ENCODE results near the gene RBM3. TPM values are rescaled to one million over a fixed set of nuclear protein-coding genes. Genes with fewer than 3 reads are reported as not detected.

The RBM3 gene
- total and polyA plus RNA-seq, 2 of the 4 experiments (the other 2 are of a cell fraction), result 243 to 386 TPM

- WGBS, 2 experiments (ENCODE audit: extremely low coverage in 2 of 2, insufficient read length in 1 of 2), result 81% methylated on average over 3 of the region's 7 CpGs; no CpG with 5 or more reads in 1 of the 2 experiments
- peaks cover 9% of the 10 kb centered on the region; the same call in 1 of the 2 replicates for H4K20me1 ChIP-seq (ENCODE audit: insufficient read depth, low read length)
- intact Hi-C loops (cut with micrococcal nuclease), result no loop called here
- H3K36me3 ChIP-seq (ENCODE audit: control insufficient read depth, insufficient read depth, low read length), result peaks cover 6% of the 10 kb centered on the region
- peak overlapping the region; percentile 59; the same call in 1 of the 2 replicates for H3K14ac ChIP-seq (replicated peaks; ENCODE audit: low read depth, low read length)
- DNase-seq (no peak), ATAC-seq (ENCODE audit: low read depth) (no peak)
- no peak overlapping the region for H4K91ac ChIP-seq (ENCODE audit: insufficient read depth, low read depth, low read length)
- H2BK20ac ChIP-seq (ENCODE audit: low read depth, low read length), result no peak overlapping the region
- H2AK9ac ChIP-seq (replicated peaks; ENCODE audit: low read depth, low read length, poor library complexity), result peak overlapping the region; percentile 83
- peaks cover 5% of the 10 kb centered on the region; the same call in 1 of the 2 replicates for H3K9me1 ChIP-seq (ENCODE audit: insufficient read depth, low read length)
- in situ Hi-C loops (cut with MboI; ENCODE audit: low sequenced_read_pairs), result no loop called here
- H3K56ac ChIP-seq (ENCODE audit: extremely low read depth, insufficient read depth, low read length), result no peak overlapping the region
- no peak overlapping the region for H4K5ac ChIP-seq (ENCODE audit: low read depth, low read length)
- dilution Hi-C loops (cut with HindIII; ENCODE audit: low sequenced_read_pairs, unreplicated experiment), result no loop called here
- H3K27me3 ChIP-seq (ENCODE audit: control insufficient read depth, insufficient read depth, low read length), result no peaks in the 10 kb centered on the region
- H3K27ac ChIP-seq (ENCODE audit: insufficient read depth, low read length), result no peak overlapping the region
- CTCF ChIA-PET, result no interaction called here
- no peak overlapping the region; the same call in 1 of the 2 replicates for H3K23ac ChIP-seq (ENCODE audit: low read depth, low read length)
- no peak overlapping the region for H3K9ac ChIP-seq (ENCODE audit: low read depth, low read length)
- no peak overlapping the region for H2BK120ac ChIP-seq (ENCODE audit: low read depth, low read length)
- no peak overlapping the region for H2AFZ ChIP-seq (replicated peaks; ENCODE audit: low read length, poor library complexity)
- no peak overlapping the region for H2BK5ac ChIP-seq (ENCODE audit: low read depth, low read length, poor library complexity, severe bottlenecking)
- H3K4me3 ChIP-seq (ENCODE audit: insufficient read depth, low read depth, low read length), result peak overlapping the region; percentile 89; the same call in 1 of the 2 replicates
- BruUV-seq (replicated peaks), result no TSS peak
- H3K9me3 ChIP-seq (ENCODE audit: control insufficient read depth, insufficient read depth, low read length), result no peaks in the 10 kb centered on the region
- POLR2A ChIA-PET (ENCODE audit: unreplicated experiment), result no interaction called here
- H3K4ac ChIP-seq (ENCODE audit: low read depth, low read length), result no peak overlapping the region
- no peak for TF ChIP-seq RAD21 (IDR thresholded peaks at IDR 0.05; ENCODE audit: low read length)
- no peak for TF ChIP-seq BHLHE40 (IDR thresholded peaks at IDR 0.05; ENCODE audit: low read depth, low read length)
- TF ChIP-seq MXI1 (IDR thresholded peaks at IDR 0.05; ENCODE audit: borderline replicate concordance, low read depth, low read length), result no peak
- TF ChIP-seq CEBPB (IDR thresholded peaks at IDR 0.05; ENCODE audit: low read depth, low read length), result no peak
- peaks cover 7 to 14% of the 10 kb centered on the region in 2 experiments for H3K79me1 ChIP-seq (ENCODE audit: low read depth in 1 of 2, low read length in 2 of 2)
- H4K8ac ChIP-seq (ENCODE audit: low read depth in 2 of 2, low read length in 2 of 2), result no peak overlapping the region; a peak in 1 of 4 replicates
- peak overlapping the region; percentile 63 for H3K4me2 ChIP-seq (ENCODE audit: low read depth, low read length)
- H3K4me1 ChIP-seq (ENCODE audit: control insufficient read depth, insufficient read depth, low read length), result no peaks in the 10 kb centered on the region
- H2AK5ac ChIP-seq (ENCODE audit: low read depth, low read length), result no peak overlapping the region; the same call in 1 of the 2 replicates
- no peak overlapping the region for H2BK15ac ChIP-seq (ENCODE audit: low read depth, low read length)
- H3K18ac ChIP-seq (ENCODE audit: low read depth, low read length), result no peak overlapping the region
Measured at GRCh38 chrX:48540480-48540879, 33.8 kb upstream of the RBM3 start.

All from IMR-90 (cell line).